GM19467 (cell line): ENCODE data around the gene LGALS7B.

ENCODE experiments used
- ATAC-seq: cut with Tn5 transposase; IDR thresholded peaks from one replicate; pipeline ENCODE4 v1.9.1; 2021; ENCODE audit warnings: mild to moderate bottlenecking, moderate library complexity; ENCODE audit not compliant: unreplicated experiment

Gene LGALS7B

DNA sequence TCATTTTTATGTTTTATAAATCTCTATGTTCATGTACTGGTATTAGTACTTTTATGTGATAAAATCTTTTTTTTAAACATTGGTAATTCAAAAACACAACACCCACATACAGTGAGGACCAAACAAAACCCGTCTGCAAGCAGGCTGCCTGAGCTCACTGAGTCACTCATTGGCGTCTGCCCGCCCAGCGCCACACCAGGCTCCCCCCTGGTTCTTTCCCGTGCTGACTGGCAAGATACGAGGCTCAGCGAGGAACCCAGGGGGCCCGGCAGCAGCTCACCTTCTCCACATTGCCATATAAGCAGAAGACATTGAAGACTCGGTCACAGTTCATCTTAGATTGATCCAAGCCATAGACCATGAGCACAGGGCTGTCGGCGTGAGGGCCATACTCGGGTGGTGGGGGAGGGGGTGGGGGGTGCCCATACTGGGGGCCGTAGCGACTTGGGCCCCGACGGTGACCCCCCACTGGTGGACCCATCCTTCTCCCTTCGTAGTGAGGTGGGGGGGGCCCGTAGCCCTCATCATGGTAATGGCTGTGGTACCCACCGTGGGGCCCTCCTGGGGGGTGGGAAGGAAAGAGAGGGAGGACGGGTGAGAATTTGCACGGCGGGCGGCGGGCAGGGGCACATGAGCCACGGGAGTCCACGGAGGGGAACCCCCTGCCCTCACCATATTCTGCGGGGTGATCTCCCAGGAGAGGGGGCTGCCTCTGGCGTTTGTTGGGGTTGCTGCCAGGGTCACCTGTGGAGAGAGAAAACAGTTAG, 51.0 kb downstream of the LGALS7B start:
- no peak for ATAC-seq

DNA sequence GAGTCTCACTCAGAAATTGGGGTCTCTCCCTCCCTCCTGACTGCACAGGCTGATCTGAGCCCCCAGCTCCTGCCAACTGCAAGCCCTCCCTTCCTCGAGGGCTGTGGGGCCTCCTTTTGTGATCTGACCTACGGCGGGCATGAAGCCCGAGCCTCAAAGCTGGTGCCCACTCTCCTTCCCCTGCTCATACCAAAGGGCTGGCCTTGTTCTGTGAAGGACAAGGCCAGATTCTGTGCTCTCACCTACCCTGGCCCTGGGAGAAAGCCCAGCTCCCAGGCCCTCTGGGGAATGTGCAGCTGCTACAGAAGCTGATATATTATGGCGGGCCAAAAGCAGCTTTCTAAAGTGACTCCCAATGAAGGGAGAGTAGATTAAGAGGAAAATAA, 51.6 kb downstream of the LGALS7B start:
- ATAC-seq, result no peak
